Heart left ventricle (tissue), 13 donors: ENCODE data around the gene SLC35F3.

Experiments used
- CTCF ChIP-seq, 12 donors: fragments of 200-600 bp; sonication (generic) in 4 of 12; IDR thresholded peaks; one replicate each; pipeline versions ENCODE4 v1.5.0 to v1.8.0; 2018 to 2022; ENCODE audit warnings: antibody characterized with exemption in 12 of 12, mild to moderate bottlenecking in 5 of 12
- POLR2A ChIP-seq, 2 donors: fragments of 450-650 bp; IDR thresholded peaks; one replicate each; pipeline ENCODE4 v1.6.1; 2017; ENCODE audit warnings: antibody characterized with exemption in 2 of 2, mild to moderate bottlenecking in 2 of 2, moderate library complexity in 2 of 2
- donor health status: ischemic (EF 13 %, LVEDD 7.1; RV severe dilation, severe dysfunction).
- donor health status: DM: no; HTN: yes; CAD: no.
- donor health status: DM: no; HTN: no; CAD: no.
- donor health status: ischemic (EF 25% LVEDD 6.9; RV normal size, moderate dysfunction).
- donor health status: ischemic (EF 25% LVEDD 5.7; RV mildly dilated, moderate dysfunction).
- donor health status: ischemic (EF 35%, LVEDD 5.7; RV mildly dilated, moderate dysfunction).
- donor health status: nonischemic (EF 11% LVEDD 7.7; RV severe dilation, severe dysfunction).
- donor health status: DM: yes; HTN: yes; CAD: no.
- donor health status: PGD.
- donor health status: ischemic (EF 29% LVEDD 5.4; RV normal size, mild dysfunction).
- donor health status: nonischemic (EF 23%, LVEDD 6.1; RV moderate dilation, normal function).

GRCh38 chr1:234222561-234223280 lies 318.2 kb downstream of the SLC35F3 start:
- TF ChIP-seq CTCF (IDR thresholded peaks at IDR 0.05): no peak
- TF ChIP-seq POLR2A (IDR thresholded peaks at IDR 0.05): no peak
